Measurements from ENCODE around the gene CPA4.

The CPA4 gene

DNA sequence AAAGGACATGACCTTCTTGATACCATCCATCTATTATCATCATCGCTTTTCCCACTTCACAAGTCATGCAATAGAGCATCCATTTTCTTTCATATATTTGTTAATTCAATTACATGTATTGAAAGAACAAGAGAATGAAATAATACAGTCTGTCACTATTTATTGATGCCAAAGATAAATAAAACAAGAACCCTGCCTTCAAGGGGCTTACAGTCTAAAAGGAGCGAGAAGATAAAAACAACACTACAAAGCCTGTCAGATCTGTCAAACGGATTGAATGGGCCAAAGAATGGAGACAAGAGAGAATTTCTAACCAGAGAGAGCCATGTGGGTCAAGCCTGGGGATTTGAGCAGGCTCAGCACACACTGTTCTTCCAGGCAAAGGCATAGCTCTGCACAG lies 67.6 kb downstream of the CPA4 start:
- DNase-seq (ENCODE audit: extremely low spot score): no peak
- POLR2A ChIA-PET: no interaction called here
- CTCF ChIA-PET: no interaction called here
- TF ChIP-seq, protein P1, sequence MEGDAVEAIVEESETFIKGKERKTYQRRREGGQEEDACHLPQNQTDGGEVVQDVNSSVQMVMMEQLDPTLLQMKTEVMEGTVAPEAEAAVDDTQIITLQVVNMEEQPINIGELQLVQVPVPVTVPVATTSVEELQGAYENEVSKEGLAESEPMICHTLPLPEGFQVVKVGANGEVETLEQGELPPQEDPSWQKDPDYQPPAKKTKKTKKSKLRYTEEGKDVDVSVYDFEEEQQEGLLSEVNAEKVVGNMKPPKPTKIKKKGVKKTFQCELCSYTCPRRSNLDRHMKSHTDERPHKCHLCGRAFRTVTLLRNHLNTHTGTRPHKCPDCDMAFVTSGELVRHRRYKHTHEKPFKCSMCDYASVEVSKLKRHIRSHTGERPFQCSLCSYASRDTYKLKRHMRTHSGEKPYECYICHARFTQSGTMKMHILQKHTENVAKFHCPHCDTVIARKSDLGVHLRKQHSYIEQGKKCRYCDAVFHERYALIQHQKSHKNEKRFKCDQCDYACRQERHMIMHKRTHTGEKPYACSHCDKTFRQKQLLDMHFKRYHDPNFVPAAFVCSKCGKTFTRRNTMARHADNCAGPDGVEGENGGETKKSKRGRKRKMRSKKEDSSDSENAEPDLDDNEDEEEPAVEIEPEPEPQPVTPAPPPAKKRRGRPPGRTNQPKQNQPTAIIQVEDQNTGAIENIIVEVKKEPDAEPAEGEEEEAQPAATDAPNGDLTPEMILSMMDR (IDR thresholded peaks at IDR 0.05; ENCODE audit: control extremely low read depth, extremely low read depth, low read depth, missing control alignments): no peak

DNA sequence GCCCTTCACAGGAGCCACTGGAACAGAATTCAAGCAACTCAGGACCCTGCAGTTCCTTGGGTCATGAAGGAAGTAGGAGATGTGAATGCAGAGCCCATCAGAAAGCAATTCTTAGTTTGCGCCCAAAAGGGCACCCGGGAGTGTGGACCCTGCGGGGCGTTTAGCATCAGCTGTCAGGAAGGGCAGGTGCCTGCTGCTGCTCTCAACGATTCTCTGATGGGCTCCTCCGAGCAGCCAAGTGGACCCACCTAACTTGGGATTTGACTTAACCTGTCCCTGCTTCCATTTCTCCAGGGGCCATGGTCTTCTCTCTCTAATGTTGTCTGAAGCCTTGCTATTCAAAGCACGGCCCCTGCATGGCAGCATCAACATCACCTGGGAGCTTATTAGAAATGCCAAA lies 68.7 kb downstream of the CPA4 start:
- ChIA-PET CTCF (interaction anchor here (1.5 kb wide), 1 partner anchor 24 kb away, joined by 3 read pairs; no protein-coding TSS in a partner anchor), POLR2A (no interaction called here)
- no peak for DNase-seq (ENCODE audit: extremely low spot score)
- TF ChIP-seq, protein P1 (IDR thresholded peaks at IDR 0.05; ENCODE audit: control extremely low read depth, extremely low read depth, low read depth, missing control alignments): no peak

DNA sequence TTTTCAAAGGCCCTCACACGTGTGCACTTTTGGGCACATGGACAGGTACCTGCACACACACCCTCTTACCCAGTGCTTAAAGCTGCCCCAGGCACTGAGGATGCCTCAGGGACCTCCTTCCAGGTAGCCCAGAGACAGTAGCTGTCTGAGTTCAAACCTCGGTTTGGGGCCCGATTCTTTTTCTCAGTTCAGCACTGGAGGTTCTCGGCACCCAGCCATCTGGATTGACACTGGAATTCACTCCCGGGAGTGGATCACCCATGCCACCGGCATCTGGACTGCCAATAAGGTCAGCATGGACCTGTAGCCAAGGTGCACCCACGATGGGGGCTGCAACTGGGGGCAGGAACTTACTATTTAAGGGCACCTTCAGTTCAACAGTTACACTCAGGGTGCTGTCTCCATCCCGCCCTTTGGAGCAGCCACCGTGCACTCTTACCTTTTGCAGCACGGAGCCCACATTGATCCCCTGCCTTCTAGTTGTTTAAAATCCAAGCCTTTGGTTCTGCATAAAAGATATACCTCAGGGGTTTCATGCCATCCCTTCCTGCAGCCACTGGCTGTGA lies 69.4 kb downstream of the CPA4 start:
- POLR2A ChIA-PET: no interaction called here
- CTCF ChIA-PET: interaction anchor here (1.1 to 1.5 kb wide), 2 partner anchors 24 to 41 kb away, joined by 3 read pairs; no protein-coding TSS in a partner anchor

DNA sequence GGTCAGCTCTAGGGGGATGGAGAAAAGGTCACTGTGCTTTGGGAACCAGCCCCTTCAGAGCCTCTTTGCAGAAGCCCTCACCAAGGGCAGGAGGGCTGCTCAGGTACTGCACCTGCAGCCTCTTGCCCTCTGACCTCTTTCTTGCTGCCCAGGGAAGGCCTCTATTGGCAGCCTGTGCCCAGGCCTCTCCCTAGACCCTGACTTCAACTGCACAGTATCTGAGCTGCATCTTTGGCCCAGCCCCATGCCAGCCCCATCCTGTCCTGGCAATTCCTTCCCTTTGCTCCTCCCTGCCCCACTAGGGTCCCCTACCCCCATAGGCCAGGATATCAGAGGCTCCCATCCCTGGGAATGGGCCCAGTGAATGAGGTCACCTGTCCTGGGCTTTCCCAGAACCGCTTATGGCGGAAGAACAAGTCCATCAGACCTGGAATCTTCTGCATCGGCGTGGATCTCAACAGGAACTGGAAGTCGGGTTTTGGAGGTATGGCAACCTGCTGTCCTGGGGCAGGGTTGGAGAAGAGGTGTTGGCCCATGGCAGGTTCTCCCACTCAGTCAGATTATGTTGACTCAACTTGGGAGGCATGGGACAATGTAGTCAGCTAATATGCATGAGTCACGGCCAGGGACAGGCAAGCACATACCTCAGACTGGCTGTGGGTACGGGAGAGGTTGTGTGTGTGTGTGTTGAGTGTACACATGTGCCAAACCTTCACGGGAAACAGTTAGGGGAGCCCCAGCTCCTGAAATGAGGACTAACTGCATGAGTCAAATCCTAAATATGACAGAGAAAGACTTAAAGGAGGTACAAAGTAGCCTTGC lies 70.3 kb downstream of the CPA4 start:
- TF ChIP-seq, protein P1 (IDR thresholded peaks at IDR 0.05; ENCODE audit: control extremely low read depth, extremely low read depth, low read depth, missing control alignments): no peak
- POLR2A ChIA-PET: interaction anchor here (1.0 kb wide), 1 partner anchor 124 kb away, joined by 4 read pairs; no protein-coding TSS in a partner anchor
- CTCF ChIA-PET: interaction anchor here (1.1 to 1.5 kb wide), 2 partner anchors 23 to 40 kb away, joined by 3 read pairs; no protein-coding TSS in a partner anchor
- no peak for DNase-seq (ENCODE audit: extremely low spot score)

More for the DNA sequence above, 69.4 kb downstream of the CPA4 start:
- DNase-seq (ENCODE audit: extremely low spot score): no peak
- TF ChIP-seq, protein P1 (IDR thresholded peaks at IDR 0.05; ENCODE audit: control extremely low read depth, extremely low read depth, low read depth, missing control alignments): no peak

DNA sequence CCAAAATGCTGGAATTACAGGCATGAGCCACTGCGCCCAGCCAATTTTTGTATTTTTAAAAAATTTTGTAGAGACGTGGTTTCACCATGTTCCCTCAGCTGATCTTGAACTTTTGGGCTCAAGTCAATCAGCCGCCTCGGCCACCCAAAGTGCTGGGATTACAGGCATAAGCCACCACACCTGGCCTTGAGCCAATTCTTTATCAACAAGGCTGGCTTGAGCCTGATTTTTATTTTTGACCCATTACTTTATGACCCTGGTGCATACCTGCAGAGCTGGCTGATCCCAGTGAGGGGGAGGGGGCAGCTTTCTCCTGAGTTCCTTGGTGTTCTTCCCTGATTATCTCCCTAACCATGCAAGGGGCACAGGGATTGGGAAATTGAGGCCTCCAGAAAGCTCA lies 71.5 kb downstream of the CPA4 start:
- TF ChIP-seq, protein P1 (IDR thresholded peaks at IDR 0.05; ENCODE audit: control extremely low read depth, extremely low read depth, low read depth, missing control alignments): no peak
- ChIA-PET CTCF (no interaction called here), POLR2A (no interaction called here)
- DNase-seq (ENCODE audit: extremely low spot score): no peak

DNA sequence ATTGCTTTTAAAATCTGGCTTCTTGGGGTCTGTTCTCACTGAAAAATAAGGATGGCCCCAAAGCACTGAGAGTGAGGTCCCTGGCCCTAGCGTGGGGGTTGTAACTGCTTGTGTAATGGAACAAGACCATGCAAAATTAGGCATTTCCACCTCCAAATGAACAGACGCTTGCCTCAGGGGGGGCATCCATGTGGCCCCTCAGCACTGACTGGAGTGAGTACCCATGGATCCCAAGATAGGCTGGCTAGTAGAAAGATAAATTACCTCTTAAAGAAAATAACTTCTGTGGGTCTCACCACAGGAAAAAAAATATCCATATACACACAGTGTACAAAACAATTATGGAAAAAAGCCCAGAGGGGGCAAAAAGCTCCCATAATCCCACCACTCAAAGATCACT lies 72.1 kb downstream of the CPA4 start:
- POLR2A ChIA-PET: interaction anchor here (0.5 to 0.7 kb wide), 2 partner anchors 15 to 207 kb away, joined by 3 read pairs; no protein-coding TSS in a partner anchor
- TF ChIP-seq, protein P1 (IDR thresholded peaks at IDR 0.05; ENCODE audit: control extremely low read depth, extremely low read depth, low read depth, missing control alignments): no peak
- DNase-seq (ENCODE audit: extremely low spot score): no peak
- CTCF ChIA-PET: interaction anchor here (1.6 kb wide), 1 partner anchor 15 kb away, joined by 3 read pairs; the partner anchor contains the start of gene CPA1

All from GM10248 (cell line).